IMR-90 (cell line): ENCODE measurements around the gene COL13A1.

ENCODE experiments used
- POLR2A ChIP-seq: IDR thresholded peaks from 2 replicates; pipeline ENCODE4 v1.6.1; 2012; ENCODE audit warnings: mild to moderate bottlenecking, low read depth, low read length
- TF ChIP-seq, protein P1 (sequence below): conservative IDR thresholded peaks from 2 replicates; pipeline ENCODE4 v1.5.1; 2012; ENCODE audit warnings: mild to moderate bottlenecking, low read depth, low read length, improper control_type of control experiment

DNA sequence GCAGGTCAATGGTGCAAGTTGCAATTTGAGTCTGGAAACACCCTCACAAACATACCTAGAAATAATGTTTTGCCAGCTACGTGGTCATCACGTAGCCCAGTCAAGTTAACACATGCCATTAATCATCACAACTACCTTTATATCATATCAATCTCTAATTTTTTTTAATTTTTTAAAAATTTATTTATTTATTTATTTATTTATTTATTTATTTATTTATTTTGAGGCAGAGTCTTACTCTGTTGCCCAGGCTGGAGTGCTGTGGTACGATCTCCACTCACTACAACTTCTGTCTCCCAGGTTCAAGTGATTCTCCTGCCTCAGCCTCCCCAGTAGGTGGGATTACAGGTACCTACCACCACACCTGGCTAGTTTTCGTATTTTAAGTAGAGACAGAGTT is 198.6 kb downstream of the COL13A1 start:
- TF ChIP-seq, protein P1, sequence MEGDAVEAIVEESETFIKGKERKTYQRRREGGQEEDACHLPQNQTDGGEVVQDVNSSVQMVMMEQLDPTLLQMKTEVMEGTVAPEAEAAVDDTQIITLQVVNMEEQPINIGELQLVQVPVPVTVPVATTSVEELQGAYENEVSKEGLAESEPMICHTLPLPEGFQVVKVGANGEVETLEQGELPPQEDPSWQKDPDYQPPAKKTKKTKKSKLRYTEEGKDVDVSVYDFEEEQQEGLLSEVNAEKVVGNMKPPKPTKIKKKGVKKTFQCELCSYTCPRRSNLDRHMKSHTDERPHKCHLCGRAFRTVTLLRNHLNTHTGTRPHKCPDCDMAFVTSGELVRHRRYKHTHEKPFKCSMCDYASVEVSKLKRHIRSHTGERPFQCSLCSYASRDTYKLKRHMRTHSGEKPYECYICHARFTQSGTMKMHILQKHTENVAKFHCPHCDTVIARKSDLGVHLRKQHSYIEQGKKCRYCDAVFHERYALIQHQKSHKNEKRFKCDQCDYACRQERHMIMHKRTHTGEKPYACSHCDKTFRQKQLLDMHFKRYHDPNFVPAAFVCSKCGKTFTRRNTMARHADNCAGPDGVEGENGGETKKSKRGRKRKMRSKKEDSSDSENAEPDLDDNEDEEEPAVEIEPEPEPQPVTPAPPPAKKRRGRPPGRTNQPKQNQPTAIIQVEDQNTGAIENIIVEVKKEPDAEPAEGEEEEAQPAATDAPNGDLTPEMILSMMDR = no peak
- no peak for TF ChIP-seq POLR2A
